ENCODE measurements around the gene MRPL2. TPM values are rescaled to one million over a fixed set of nuclear protein-coding genes. Genes with fewer than 3 reads are reported as not detected.

The MRPL2 gene
- total RNA-seq, 1 donor from 2014 or later, result 39.7 TPM

- Mint-ChIP-seq H3K4me1 (ENCODE audit: unreplicated experiment) (peaks cover 74% of the 10 kb centered on the region), H3K4me3 (ENCODE audit: unreplicated experiment) (peak overlapping the region; percentile 56), H3K36me3 (ENCODE audit: low read depth, unreplicated experiment) (peaks cover 29% of the 10 kb centered on the region), H3K9me3 (ENCODE audit: unreplicated experiment) (no peaks in the 10 kb centered on the region), H3K27me3 (ENCODE audit: unreplicated experiment) (peaks cover 16% of the 10 kb centered on the region), H3K27ac (ENCODE audit: unreplicated experiment) (peak overlapping the region; percentile 89)
- no peak for DNase-seq (ENCODE audit: low spot score)
- TF ChIP-seq CTCF (IDR thresholded peaks at IDR 0.05; ENCODE audit: unreplicated experiment), result no peak
These were observed 42.3 kb downstream of the MRPL2 start for GRCh38 chr6:43016943-43017334.

GRCh38 chr6:43016176-43016942, 42.9 kb downstream of the MRPL2 start:
- peaks cover 33% of the 10 kb centered on the region for H3K36me3 Mint-ChIP-seq (ENCODE audit: low read depth, unreplicated experiment)
- H3K4me3 Mint-ChIP-seq (ENCODE audit: unreplicated experiment), result peak overlapping the region; percentile 56
- H3K4me1 Mint-ChIP-seq (ENCODE audit: unreplicated experiment), result peaks cover 77% of the 10 kb centered on the region
- no peaks in the 10 kb centered on the region for H3K9me3 Mint-ChIP-seq (ENCODE audit: unreplicated experiment)
- H3K27ac Mint-ChIP-seq (ENCODE audit: unreplicated experiment), result peak overlapping the region; percentile 48
- DNase-seq (ENCODE audit: low spot score), result no peak
- no peak for TF ChIP-seq CTCF (IDR thresholded peaks at IDR 0.05; ENCODE audit: unreplicated experiment)
- peaks cover 16% of the 10 kb centered on the region for H3K27me3 Mint-ChIP-seq (ENCODE audit: unreplicated experiment)

- H3K4me3 Mint-ChIP-seq (ENCODE audit: unreplicated experiment), result peak overlapping the region; percentile 94
- H3K36me3 Mint-ChIP-seq (ENCODE audit: low read depth, unreplicated experiment), result peaks cover 46% of the 10 kb centered on the region
- peaks cover 17% of the 10 kb centered on the region for H3K27me3 Mint-ChIP-seq (ENCODE audit: unreplicated experiment)
- DNase-seq (ENCODE audit: low spot score), result no peak
- no peak for TF ChIP-seq CTCF (IDR thresholded peaks at IDR 0.05; ENCODE audit: unreplicated experiment)
- peak overlapping the region; percentile 88 for H3K27ac Mint-ChIP-seq (ENCODE audit: unreplicated experiment)
- no peaks in the 10 kb centered on the region for H3K9me3 Mint-ChIP-seq (ENCODE audit: unreplicated experiment)
- H3K4me1 Mint-ChIP-seq (ENCODE audit: unreplicated experiment), result peaks cover 74% of the 10 kb centered on the region
These were observed 44.8 kb downstream of the MRPL2 start for GRCh38 chr6:43014434-43014909.

- H3K4me3 Mint-ChIP-seq (ENCODE audit: unreplicated experiment), result peak within 1 kb of the TSS; percentile 94
- peak within 1 kb of the TSS; percentile 88 for H3K27ac Mint-ChIP-seq (ENCODE audit: unreplicated experiment)
- H3K36me3 Mint-ChIP-seq (ENCODE audit: low read depth, unreplicated experiment), result peaks cover 45% of the 10 kb centered on the region
- H3K9me3 Mint-ChIP-seq (ENCODE audit: unreplicated experiment), result no peaks in the 10 kb centered on the region
- H3K4me1 Mint-ChIP-seq (ENCODE audit: unreplicated experiment), result peaks cover 70% of the 10 kb centered on the region
- no peak for TF ChIP-seq CTCF (IDR thresholded peaks at IDR 0.05; ENCODE audit: unreplicated experiment)
- H3K27me3 Mint-ChIP-seq (ENCODE audit: unreplicated experiment), result peaks cover 16% of the 10 kb centered on the region
- peak; percentile 96 for DNase-seq (ENCODE audit: low spot score)
These were observed 45.3 kb downstream of the MRPL2 start, which contains the start of the genes KLHDC3 and MEA1 for GRCh38 chr6:43013843-43014433. TSS of gene KLHDC3 (plus strand) at chr6:43014249. CDS start at chr6:43017193, 2,944 bp downstream. TSS of gene MEA1 (minus strand) at chr6:43013946. CDS start at chr6:43013813, 133 bp downstream.

Measured in endothelial cell (in vitro differentiated cells).